ENCODE results near the gene USP2. TPM values are rescaled to one million over a fixed set of nuclear protein-coding genes. Genes with fewer than 3 reads are reported as not detected.

The USP2 gene
- total and polyA plus RNA-seq, 7 experiments from 2014 or later = 0.07 to 1.1 (median 0.43) TPM

DNA sequence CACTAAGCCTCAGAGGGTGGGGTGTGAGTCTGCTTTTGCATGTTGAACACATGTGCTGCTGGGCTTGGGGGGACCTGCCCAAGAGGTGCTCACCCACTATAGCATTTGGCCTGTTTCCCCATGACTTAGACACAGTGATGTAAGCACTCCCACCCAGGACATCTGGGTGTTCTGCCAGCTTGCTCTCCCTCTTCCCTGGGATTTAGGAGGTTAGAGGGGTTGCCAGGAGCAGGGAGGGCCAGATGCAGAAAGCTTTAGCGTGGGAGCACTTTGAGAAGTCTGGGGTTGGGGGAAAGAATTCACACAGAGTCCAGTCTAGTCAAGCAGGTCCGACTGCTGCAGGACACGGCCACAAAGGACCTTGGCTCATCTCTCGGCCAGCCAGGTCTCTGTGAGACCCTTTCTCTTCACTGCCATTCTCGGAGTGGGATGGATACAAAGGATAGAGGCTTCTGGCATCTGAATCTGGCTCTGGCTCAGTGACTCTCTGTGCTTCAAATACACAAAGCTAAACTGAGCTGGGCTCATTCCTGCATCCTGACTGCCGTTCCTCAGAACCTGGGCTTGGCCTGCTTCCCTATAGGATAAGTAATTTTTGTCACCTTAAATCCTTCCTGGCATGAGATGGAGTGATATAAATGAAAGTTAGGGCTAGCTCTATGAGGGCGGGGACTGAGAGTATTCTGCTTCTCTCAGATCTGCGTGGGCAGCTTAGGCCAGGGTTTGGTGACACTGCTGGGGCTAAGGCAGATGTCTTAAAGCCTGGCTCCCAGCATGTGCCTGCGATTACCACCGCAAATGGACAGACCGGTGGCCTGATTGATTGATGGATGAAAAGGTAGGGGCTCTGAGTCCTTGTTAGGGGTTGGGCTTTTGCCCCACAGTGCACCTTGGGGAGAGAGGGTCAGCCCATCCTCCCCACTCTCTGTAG, 14.5 kb downstream of the USP2 start:
- Mint-ChIP-seq H3K9me3 (peaks cover 0 to 1% (median 0%) of the 10 kb centered on the region in 11 donors), H3K27me3 (peaks cover 45 to 72% (median 54%) of the 10 kb centered on the region in 5 donors), H3K4me3 (no peak overlapping the region), H3K4me1 (peaks cover 5 to 16% (median 8%) of the 10 kb centered on the region in 7 donors), H3K36me3 (peaks cover 0 to 6% (median 0%) of the 10 kb centered on the region in 5 donors), H3K27ac (no peak overlapping the region)
- Histone ChIP-seq H3K4me3 (ENCODE audit: low read length) (no peak overlapping the region), H3K4me1 (ENCODE audit: control insufficient read depth in 2 of 2, insufficient read depth in 2 of 2, low read length in 2 of 2) (no peaks in the 10 kb centered on the region), H3K9me3 (ENCODE audit: control insufficient read depth in 2 of 3, low read length in 3 of 3) (no peaks in the 10 kb centered on the region), H3K27ac (ENCODE audit: low read depth, low read length) (no peak overlapping the region), H3K27me3 (ENCODE audit: control insufficient read depth in 2 of 2, insufficient read depth in 2 of 2, low read length in 2 of 2) (peaks cover 5 to 22% of the 10 kb centered on the region in 2 donors), H3K36me3 (ENCODE audit: control insufficient read depth in 2 of 3, insufficient read depth in 3 of 3, low read length in 3 of 3) (no peaks in the 10 kb centered on the region)
- DNase-seq (no peak), ATAC-seq (no peak)
- POLR2A ChIA-PET = no interaction called here
- CTCF ChIA-PET = interaction anchor here (0.9 to 2.6 kb wide), 3 partner anchors 11 to 14 kb away, joined by 3 to 12 read pairs (median 4); no protein-coding TSS in a partner anchor
- intact Hi-C loops (cut with micrococcal nuclease) = no loop called here

DNA sequence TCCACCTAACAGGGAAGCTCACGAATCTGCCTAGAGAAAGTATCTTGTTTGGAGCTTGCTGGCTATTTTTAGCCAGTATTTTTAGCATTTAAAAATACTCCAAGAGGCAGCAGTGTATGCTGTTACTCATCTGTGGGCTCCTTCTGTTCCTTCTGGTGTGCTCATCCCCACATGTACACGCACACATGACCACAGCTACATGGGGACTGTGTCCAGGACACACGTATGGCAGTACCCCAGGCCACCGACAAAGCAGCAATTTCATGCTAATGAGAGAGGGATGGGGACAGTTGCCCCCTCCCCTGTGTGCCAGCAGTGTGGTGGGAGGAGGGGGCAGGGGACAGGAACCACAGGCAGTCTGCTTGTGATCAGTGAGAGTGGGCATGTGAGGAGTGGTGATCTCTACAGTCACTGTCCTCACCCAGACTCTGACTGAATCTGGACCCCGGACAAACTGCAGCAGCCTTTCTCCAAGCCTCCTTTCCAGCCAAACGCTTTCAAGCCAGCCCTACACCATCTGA, 16.4 kb downstream of the USP2 start:
- peaks cover 40 to 63% (median 50%) of the 10 kb centered on the region in 5 donors for H3K27me3 Mint-ChIP-seq
- no peak overlapping the region for H3K4me3 ChIP-seq (ENCODE audit: low read length)
- peaks cover 5 to 16% (median 8%) of the 10 kb centered on the region in 7 donors for H3K4me1 Mint-ChIP-seq
- H3K36me3 ChIP-seq (ENCODE audit: control insufficient read depth in 2 of 3, insufficient read depth in 3 of 3, low read length in 3 of 3) = no peaks in the 10 kb centered on the region
- DNase-seq = no peak
- peak overlapping the region in 8 of 10 donors; percentile 80 to 86 (median 82) for H3K4me3 Mint-ChIP-seq
- no peaks in the 10 kb centered on the region for H3K4me1 ChIP-seq (ENCODE audit: control insufficient read depth in 2 of 2, insufficient read depth in 2 of 2, low read length in 2 of 2)
- H3K9me3 Mint-ChIP-seq = peaks cover 0 to 1% (median 0%) of the 10 kb centered on the region in 11 donors
- H3K27ac Mint-ChIP-seq = peak overlapping the region in 1 of 9 donors; percentile 94
- intact Hi-C loops (cut with micrococcal nuclease) = no loop called here
- H3K27ac ChIP-seq (ENCODE audit: low read depth, low read length) = no peak overlapping the region
- POLR2A ChIA-PET = no interaction called here
- ATAC-seq = no peak
- H3K9me3 ChIP-seq (ENCODE audit: control insufficient read depth in 2 of 3, low read length in 3 of 3) = no peaks in the 10 kb centered on the region
- CTCF ChIA-PET = interaction anchor here (1.1 to 1.7 kb wide), 3 partner anchors 8 to 16 kb away, joined by 3 to 4 read pairs (median 3); partner anchors contain the start of gene USP2
- H3K27me3 ChIP-seq (ENCODE audit: control insufficient read depth in 2 of 2, insufficient read depth in 2 of 2, low read length in 2 of 2) = peaks cover 5 to 22% of the 10 kb centered on the region in 2 donors
- H3K36me3 Mint-ChIP-seq = peaks cover 0 to 6% (median 0%) of the 10 kb centered on the region in 5 donors

DNA sequence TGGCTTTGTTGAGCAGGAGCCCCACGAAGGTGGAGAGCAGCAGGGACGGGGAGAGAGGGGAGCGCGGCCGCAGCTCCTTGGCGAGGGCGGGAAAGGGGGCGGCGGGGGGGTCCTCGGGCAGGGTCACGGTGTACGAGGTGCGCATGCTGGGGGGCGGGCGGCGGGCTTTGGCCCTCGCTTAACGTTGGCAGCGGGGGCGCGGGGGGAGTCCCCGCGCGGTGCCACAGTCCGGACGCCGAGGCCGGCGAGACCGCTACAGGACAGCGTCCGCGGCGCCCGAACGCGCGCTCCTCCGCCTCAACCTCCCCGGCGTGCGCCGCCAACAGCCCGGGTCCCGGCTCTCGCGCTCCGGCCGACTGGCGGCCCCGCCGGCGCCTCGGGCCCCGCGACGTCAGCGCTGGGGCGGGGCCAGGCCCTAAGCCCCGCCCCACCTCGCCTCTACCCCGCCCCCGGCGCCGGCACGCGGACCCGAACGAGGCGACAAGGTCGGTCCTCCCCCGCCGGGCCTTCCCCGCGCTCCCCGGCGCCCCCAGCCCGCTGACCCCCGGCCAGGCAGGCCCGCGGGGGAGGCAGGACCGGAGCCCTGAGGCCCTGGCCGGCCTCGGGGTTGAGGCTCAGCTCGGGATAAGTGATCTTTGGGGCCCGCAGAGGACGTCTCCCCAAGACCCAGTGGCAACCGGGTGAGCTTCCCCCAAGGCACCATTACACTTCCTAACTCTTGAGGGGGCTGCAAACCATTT, 17.5 kb downstream of the USP2 start:
- peaks cover 36 to 60% (median 46%) of the 10 kb centered on the region in 5 donors for H3K27me3 Mint-ChIP-seq
- Histone ChIP-seq H3K27ac (ENCODE audit: low read depth, low read length) (no peak overlapping the region), H3K36me3 (ENCODE audit: control insufficient read depth in 2 of 3, insufficient read depth in 3 of 3, low read length in 3 of 3) (no peaks in the 10 kb centered on the region), H3K4me1 (ENCODE audit: control insufficient read depth in 2 of 2, insufficient read depth in 2 of 2, low read length in 2 of 2) (no peaks in the 10 kb centered on the region), H3K9me3 (ENCODE audit: control insufficient read depth in 2 of 3, low read length in 3 of 3) (no peaks in the 10 kb centered on the region), H3K27me3 (ENCODE audit: control insufficient read depth in 2 of 2, insufficient read depth in 2 of 2, low read length in 2 of 2) (peaks cover 5 to 22% of the 10 kb centered on the region in 2 donors), H3K4me3 (ENCODE audit: low read length) (no peak overlapping the region)
- peak overlapping the region in 1 of 9 donors; percentile 17 for H3K27ac Mint-ChIP-seq
- ChIA-PET POLR2A (no interaction called here), CTCF (interaction anchor here (0.6 to 1.7 kb wide), 5 partner anchors 8 to 550 kb away, joined by 3 to 4 read pairs (median 3); partner anchors contain the start of gene USP2)
- H3K4me3 Mint-ChIP-seq = peak overlapping the region; percentile 80 to 91 (median 82)
- DNase-seq (peak in 8 of 9 donors; percentile 31 to 80 (median 47)), ATAC-seq (peak; percentile 91)
- peaks cover 0 to 6% (median 0%) of the 10 kb centered on the region in 5 donors for H3K36me3 Mint-ChIP-seq
- peaks cover 0 to 1% (median 0%) of the 10 kb centered on the region in 11 donors for H3K9me3 Mint-ChIP-seq
- H3K4me1 Mint-ChIP-seq = peaks cover 5 to 16% (median 11%) of the 10 kb centered on the region in 7 donors
- intact Hi-C loops (cut with micrococcal nuclease) = loop anchor here in 1 of 2 donors (1.0 kb wide), 2 partner anchors 8 to 17 kb away; partner anchors contain the start of gene USP2

DNA sequence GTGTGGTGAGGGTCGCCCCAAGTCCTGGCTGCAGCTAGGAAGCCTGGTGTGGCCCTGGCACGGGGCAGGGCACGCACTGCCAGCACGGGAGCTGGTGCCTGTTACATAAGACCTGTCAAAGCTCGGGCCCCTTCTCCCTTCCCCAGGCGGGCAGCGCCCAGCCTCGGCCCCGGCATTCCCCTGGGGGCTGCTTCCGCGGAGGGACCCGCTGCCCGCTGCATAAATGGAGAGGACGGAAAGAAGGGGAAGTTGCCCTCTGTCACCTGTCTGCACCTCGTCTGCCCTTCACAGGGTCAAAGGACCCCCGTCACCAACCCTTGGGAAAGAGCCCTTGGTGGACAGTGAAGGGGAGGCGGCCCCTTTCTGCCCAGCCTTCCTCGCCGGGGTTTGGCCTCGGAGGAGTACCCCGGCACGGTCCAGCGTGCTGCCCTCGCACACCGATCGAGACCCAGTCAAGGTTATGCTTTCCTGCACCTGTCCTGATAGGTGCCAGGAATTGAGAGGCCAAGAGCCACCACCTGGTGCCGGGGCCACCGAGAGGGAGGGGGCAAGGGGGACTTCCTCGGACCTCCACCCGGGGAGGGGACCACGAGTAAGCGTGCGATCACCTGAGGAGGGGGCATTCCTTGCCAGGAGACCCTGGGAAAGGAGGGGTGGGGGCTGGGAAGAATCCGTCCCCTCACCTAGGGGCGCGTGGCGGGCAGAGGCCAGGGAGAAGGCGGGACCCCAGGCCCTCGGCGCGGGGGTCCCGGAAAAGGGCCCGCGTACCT, 18.2 kb downstream of the USP2 start:
- Mint-ChIP-seq H3K27ac (no peak overlapping the region), H3K36me3 (peaks cover 0 to 6% (median 0%) of the 10 kb centered on the region in 5 donors), H3K27me3 (peaks cover 32 to 63% (median 42%) of the 10 kb centered on the region in 5 donors), H3K4me3 (peak overlapping the region in 9 of 10 donors; percentile 27 to 78 (median 45)), H3K9me3 (peaks cover 0 to 1% (median 0%) of the 10 kb centered on the region in 11 donors), H3K4me1 (peaks cover 5 to 16% (median 11%) of the 10 kb centered on the region in 7 donors)
- intact Hi-C loops (cut with micrococcal nuclease) = no loop called here
- ChIA-PET POLR2A (no interaction called here), CTCF (interaction anchor here (0.5 kb wide), 1 partner anchor 80 kb away, joined by 3 read pairs; no protein-coding TSS in a partner anchor)
- no peak overlapping the region for H3K4me3 ChIP-seq (ENCODE audit: low read length)
- no peak for ATAC-seq
- H3K4me1 ChIP-seq (ENCODE audit: control insufficient read depth in 2 of 2, insufficient read depth in 2 of 2, low read length in 2 of 2) = no peaks in the 10 kb centered on the region
- DNase-seq = peak in 1 of 9 donors; percentile 6
- no peak overlapping the region for H3K27ac ChIP-seq (ENCODE audit: low read depth, low read length)
- H3K36me3 ChIP-seq (ENCODE audit: control insufficient read depth in 2 of 3, insufficient read depth in 3 of 3, low read length in 3 of 3) = no peaks in the 10 kb centered on the region
- peaks cover 5 to 20% of the 10 kb centered on the region in 2 donors for H3K27me3 ChIP-seq (ENCODE audit: control insufficient read depth in 2 of 2, insufficient read depth in 2 of 2, low read length in 2 of 2)
- no peaks in the 10 kb centered on the region for H3K9me3 ChIP-seq (ENCODE audit: control insufficient read depth in 2 of 3, low read length in 3 of 3)

DNA sequence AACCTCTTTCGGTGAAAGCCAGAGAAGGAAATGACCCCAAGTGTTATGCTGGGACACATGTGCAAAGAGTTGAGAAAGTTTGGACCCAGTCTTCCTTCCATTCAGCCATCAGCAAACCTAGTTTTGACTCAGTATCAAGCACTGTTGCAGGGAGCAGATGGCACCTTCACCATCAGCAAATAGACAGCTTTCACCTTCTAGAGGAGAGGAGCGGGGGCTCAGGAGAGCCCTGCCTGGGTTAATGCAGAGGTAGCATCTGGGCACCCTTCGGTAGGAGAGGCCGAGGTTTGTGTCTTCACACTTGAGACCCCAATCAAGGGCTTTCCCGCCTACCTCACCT, 18.8 kb downstream of the USP2 start:
- ChIA-PET CTCF (no interaction called here), POLR2A (no interaction called here)
- Histone ChIP-seq H3K9me3 (ENCODE audit: control insufficient read depth in 2 of 3, low read length in 3 of 3) (no peaks in the 10 kb centered on the region), H3K36me3 (ENCODE audit: control insufficient read depth in 2 of 3, insufficient read depth in 3 of 3, low read length in 3 of 3) (no peaks in the 10 kb centered on the region), H3K4me1 (ENCODE audit: control insufficient read depth in 2 of 2, insufficient read depth in 2 of 2, low read length in 2 of 2) (no peaks in the 10 kb centered on the region), H3K27ac (ENCODE audit: low read depth, low read length) (no peak overlapping the region), H3K27me3 (ENCODE audit: control insufficient read depth in 2 of 2, insufficient read depth in 2 of 2, low read length in 2 of 2) (peaks cover 5 to 15% of the 10 kb centered on the region in 2 donors), H3K4me3 (ENCODE audit: low read length) (no peak overlapping the region)
- Mint-ChIP-seq H3K4me3 (peak overlapping the region in 8 of 10 donors; percentile 20 to 78 (median 44)), H3K9me3 (peaks cover 0 to 1% (median 0%) of the 10 kb centered on the region in 11 donors), H3K36me3 (peaks cover 0 to 6% (median 0%) of the 10 kb centered on the region in 5 donors), H3K4me1 (peaks cover 5 to 16% (median 11%) of the 10 kb centered on the region in 7 donors), H3K27me3 (peaks cover 30 to 64% (median 41%) of the 10 kb centered on the region in 5 donors), H3K27ac (no peak overlapping the region)
- ATAC-seq (no peak), DNase-seq (no peak)
- intact Hi-C loops (cut with micrococcal nuclease) = no loop called here
